ENCODE results near the gene AOPEP.

- TF ChIP-seq POLR2A (IDR thresholded peaks at IDR 0.05): no peak
- no peak for TF ChIP-seq CTCF (IDR thresholded peaks at IDR 0.05)
Observed at GRCh38 chr9:94736759-94737158, 10.3 kb downstream of the AOPEP start.

Measured in testis (tissue), 2 donors.